Left renal cortex interstitium (tissue), 4 donors: ENCODE measurements around the gene LSAMP. TPM values are rescaled to one million over a fixed set of nuclear protein-coding genes. Genes with fewer than 3 reads are reported as not detected.

ENCODE experiments used
- DNase-seq, 4 donors: peaks; one replicate each; pipeline ENCODE4 v3.0.0-alpha.2; 2013; ENCODE audit warnings: low read depth in 4 of 4, low spot score in 2 of 4, missing footprints in 1 of 4
- polyA plus RNA-seq, 4 donors: library from polyadenylated mRNA; unstranded; fragments of 120-200 nt; gene quantifications; one replicate each; pipeline ENCODE4 v1.2.1, GENCODE V29; 2013; ENCODE audit not compliant: insufficient read length in 4 of 4

Gene LSAMP
- polyA plus RNA-seq, 4 donors = 11.7 to 15.4 (median 14.3) TPM

DNA sequence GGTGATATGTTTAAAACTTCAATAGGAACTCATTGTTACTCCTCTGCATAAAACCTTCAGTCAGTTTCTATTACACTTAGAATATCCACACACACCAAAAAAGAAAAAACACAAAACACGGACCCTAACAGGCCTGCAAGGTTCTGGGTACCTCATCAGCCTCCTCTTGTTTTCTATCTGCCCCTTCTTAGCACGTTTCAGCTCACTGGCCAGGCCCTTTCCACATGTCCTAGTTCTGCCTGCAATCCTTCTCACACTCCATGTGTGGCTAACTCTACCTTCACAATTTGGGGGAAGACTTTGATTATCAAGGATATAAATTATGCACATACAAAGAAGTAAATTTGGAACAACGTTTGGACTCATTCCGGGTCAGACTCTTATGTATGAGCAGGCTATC, 376.3 kb downstream of the LSAMP start:
- DNase-seq = no peak

DNA sequence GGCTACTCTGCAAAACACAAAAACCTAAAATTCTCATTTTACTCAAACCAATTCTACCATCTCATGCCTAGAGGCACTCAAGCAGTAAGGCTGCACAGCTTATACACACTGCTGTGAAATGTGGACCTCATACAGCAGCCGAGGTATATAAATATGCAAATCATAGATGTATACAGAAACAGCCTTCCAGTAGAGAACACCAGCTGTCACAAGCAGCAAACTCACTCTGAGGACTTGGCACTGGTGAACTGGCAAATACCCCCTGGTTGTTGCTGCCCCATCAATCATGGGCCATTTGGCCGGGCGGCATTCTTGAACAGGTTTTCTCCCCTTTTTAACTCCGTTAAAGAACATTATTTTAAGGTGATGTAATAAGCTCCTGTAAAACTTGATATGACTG, 378.0 kb downstream of the LSAMP start:
- no peak for DNase-seq

DNA sequence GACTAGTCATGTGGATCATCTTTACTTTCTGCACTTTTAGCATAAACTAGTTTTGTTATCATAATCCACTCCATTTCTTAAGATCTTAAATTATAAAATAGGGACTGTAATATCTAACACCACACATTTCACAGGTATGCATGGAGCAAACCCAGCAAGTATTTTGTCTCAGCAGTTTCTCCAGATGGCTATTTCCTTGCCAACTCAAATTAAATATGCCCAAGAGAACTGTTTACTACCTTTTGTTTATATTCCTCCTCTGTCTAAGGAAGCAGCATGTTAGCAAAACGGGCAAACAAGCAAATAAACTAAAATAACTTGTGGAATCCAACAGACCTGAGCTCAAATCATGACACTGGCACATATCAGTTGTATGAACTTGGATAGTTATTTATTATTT, 379.8 kb downstream of the LSAMP start:
- DNase-seq = no peak

DNA sequence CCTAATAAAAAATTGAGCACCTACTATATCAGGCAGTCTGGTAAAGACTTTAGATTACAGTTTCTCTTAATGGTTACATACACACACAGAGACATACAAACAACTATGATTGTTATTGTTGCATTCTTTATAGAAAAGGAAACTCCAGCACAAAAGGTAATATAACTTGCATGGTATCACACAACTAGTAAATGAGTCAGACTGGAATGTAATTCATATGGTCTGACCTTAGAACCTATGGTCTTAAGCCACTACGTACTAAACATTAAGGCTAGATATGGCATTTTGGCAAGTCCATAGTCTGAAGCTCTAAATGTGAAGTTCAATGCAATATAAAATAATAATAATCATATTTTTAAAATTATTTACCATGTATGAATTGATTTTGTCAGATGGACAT, 380.6 kb downstream of the LSAMP start:
- no peak for DNase-seq

DNA sequence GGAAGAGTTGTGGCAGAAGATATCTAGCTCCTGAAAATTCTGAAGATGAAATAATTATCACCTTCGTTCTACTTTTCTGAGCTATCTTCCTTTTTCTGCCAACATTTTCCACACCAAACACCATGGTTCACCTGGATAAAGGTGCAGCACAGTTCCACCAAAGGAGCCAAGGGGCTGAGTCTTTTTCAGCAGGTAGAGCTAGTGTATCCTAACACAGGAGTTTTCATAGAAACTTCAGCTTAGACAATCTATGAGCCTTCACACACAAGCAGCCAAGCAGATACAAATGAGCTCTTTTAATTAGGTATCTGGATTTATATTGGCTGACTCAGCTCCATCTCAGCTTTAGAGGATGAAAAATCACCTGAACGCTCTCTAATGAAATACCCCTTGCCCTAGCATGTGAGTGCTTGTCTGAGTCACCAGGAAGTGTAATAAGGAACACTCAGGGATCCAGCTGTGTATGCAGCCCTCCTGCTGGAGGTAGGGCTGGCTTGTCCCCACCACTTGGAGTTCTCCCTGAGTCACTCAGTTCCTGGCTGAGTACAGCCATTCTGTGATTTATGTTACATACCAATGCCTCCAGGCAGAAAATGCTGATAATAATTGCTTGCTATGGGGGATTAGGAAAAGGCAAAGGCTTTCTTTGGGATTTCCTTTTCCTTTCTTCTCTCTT, 385.7 kb downstream of the LSAMP start:
- DNase-seq = peak in 1 of 4 donors; percentile 3

DNA sequence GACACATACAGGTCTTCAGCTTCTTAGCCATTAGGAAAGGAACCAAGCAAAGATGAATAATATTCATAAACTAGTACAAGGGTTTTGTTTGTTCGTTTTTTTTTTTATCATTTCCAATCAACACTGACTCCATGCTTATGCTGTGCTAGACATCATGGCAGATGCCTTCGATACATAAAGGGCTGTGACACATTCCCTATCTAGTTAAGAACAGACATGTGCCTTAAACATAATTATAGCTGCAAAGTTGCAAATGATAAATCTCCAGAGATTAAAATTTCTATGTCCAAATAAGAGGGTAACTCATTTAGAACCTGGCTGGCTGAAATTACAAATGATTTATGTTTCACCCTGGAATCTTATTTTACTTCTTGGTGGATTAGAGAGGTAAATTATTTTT, 386.4 kb downstream of the LSAMP start:
- DNase-seq = no peak

DNA sequence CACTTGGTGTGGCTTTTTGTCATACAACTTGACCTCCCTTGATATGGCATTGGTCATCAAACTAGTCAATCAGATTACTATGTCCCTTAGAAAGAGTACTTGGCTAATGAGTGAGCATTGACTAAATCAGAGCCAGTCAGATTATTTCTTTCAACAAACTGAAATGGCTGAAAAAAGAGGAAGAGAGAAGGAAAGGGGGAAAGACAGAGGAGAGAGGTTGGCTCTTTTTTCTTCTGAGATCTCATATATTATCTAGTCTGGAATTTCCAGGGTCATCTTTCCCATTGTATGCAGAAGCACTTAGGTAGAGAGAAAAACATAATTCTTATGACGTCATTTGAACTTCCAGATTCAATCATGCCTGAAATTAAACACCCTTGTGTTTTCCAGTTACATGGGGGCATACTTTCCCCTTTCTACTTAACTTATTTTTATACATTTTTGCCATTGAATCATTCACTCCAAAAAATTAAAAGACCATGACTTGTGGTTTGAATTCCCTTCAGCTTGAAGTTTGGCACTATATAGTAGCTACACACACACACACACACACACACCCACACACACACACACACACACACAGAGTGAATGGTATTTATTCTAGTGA, 387.8 kb downstream of the LSAMP start:
- DNase-seq = no peak

DNA sequence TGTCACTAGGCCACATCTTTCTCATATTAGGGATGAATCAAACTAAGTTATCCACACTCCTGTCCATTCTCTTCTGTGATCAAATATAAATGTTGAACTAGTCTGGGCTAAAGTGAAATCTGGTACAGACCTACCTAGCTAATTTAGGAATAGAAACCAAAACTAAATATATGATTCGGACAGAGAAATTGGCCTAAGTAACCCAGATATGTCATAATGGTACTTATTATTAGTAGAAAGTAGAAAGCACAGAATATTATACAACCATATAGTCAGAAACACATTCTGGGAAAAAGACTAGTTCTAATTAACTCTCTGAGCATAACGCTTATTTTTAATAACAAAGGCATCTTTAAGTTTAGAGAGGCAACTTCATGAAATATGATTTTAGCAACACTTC, 389.0 kb downstream of the LSAMP start:
- DNase-seq = no peak

DNA sequence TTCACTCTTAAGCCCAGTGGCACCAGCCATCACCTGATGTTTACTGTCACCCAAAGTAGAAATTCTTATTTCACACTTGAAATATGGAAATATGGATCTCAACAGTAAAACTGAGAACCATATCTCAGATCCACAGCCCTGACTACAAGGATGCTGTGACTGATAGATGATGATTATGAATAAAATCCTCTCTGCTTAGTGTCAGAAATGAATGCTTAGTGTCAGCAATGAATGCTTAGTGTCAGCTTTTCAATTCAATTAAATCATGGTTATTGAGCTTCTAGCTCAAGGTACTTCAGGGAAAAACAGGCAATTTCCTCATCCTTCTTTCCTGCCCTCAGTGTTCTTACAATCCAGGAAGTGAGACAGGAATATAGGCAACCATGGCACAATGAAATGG, 392.3 kb downstream of the LSAMP start:
- no peak for DNase-seq

DNA sequence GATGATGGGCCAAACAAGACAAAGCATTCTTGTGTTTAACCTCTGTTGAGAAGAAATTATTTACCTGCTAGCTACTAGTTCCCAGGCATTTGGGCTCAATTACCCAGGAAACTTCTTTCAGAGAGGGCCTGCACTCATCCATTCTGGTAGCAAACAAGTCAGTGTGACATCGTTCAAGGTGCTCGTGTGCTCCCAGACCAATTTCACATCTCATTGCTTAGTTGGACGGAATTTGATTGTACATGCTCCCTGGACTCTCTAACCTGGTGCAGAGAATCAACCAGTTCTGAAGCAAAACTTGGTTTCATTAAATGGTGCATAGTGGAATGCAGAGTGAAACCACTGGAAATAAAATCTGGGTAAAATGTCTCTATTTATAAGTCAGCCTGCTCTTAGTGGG, 392.7 kb downstream of the LSAMP start:
- DNase-seq = no peak

DNA sequence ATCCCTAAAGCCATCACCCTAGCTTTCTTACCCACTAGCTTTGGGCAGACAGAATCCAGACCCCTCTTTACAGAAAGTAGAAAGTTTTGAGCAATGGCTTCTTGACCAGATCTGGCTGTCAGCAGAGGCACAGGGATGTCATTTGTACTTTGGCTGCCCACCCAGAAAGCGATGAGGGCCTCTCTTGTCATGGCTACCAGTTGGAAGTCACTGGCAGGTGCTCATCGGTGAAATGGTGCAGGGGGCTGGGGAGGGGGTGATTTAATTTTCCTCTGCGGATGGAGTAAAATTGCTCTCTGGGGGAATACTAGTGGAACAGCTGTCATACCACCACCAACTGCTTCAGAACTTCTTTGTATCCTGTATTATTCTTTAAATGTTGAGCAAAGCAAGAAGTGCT, 393.7 kb downstream of the LSAMP start:
- DNase-seq = no peak

DNA sequence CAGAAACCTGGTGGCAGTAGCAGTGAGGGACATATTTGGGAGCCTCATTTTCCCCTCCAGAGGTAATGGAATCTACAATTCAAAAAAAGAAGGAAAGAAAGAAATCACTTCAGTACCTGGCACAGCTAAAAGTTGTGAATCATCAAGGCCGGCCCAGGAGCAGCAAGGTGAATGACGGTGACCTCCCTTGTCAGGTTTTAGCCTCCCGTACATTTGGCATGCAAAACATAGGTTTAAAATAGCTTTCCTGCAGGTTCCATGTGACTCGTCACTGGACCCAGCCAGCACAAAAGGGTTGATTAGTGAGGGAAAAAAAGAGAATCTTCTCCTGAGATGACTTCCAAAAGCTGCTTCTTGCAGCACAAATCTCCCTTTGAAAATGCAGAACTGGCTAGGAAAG, 394.2 kb downstream of the LSAMP start:
- DNase-seq = no peak

DNA sequence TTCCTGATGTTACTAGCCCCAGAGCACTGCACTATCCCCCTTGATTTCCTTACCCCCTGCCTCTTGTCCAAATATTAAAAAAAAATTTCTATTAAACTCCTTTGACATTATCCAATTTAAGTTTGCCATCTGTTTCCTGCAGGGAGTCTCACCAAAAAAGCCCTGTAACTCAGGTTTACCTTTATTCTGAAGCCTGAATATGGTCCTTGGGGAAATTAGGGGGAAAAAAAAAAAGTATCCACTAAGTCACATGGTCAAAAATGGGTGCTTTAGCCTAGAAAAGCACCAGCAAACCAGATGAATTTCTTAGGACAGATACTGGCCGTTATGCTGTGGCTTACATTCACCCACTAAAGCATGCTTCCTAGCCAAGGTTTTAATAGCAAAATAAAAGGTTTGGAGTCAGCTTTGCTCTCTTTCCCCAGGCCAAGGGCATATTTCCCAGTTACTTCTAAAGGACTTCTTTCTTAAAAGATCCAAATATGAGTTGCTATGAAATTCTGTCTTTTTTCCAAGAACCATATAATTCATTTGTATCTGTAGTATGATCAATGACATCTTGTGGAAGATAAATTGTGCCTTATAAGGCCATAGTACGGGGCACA, 394.9 kb downstream of the LSAMP start:
- DNase-seq = no peak

DNA sequence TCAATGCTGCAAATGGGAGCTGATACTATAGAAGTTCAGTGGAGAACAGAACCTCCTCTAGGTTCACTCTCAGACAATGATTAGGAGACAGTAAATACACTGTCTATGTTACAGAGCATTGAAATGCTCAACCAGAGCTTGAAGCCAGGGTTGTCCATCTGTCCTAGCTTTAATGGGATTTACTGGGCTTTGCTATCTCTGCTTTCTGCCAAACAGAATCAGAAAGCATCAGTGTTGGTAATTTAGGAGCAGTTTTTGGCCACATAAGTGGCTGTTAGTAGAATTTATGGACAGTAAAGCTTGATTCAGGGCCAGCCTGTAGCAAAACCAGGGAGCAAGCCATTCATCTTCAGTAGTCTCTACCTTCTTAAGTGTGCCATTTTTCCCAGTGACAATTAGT, 396.3 kb downstream of the LSAMP start:
- DNase-seq = no peak

DNA sequence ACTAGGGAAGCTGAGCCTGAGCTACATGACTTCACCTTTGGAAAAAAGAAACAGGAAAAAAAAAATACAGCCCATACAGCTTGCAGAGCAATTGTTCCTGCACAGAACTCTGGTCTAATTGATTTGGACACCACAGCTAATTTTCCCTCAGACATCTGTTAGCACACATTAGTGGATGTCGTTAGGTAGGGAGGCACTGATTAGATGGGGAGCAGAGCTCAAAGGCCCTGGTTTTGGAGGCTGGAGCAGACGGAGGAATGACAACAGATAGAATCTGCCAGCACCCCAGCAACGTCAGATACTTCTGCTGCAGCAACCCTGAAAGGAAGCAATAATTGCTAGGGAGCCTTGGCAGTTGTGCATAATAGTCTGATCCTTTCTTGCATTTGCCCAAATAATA, 398.9 kb downstream of the LSAMP start:
- no peak for DNase-seq

DNA sequence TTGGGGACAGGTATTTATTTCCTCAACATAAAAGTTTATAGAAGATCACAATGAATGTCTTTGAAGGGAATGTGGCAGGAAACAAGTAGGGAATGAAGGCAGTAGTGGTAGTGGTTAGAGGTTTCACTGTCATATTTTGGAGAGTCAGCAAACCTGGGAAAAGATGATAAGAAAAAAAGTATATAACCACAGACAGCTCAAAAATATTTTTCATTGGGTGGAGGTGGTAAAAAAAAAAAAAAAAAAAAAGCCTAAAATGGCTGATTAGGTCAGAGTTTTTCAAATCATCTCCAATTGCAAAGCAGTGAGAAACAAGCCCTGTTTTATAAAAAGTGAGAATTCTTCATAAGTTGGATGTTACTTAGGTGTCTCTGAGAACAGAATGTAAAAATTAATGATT, 400.0 kb downstream of the LSAMP start:
- DNase-seq = no peak

DNA sequence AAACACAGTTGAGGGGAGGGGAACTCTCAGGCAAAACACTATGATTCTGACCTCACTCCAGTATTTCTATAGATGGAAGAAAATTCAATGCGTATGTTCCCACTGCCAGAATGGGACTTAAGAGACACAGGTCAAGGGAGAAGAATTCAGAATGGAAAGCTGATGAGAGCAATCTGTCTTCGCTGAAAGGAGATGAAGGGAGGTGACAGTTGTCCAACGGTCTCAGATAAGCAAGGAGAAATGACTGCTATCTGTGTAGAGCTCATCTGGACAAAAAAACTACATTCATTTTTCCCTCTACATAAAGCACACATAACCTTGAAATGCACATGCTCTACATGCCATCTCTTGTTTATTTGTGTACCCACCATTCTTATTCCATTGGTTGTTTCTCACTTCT, 405.1 kb downstream of the LSAMP start:
- no peak for DNase-seq

DNA sequence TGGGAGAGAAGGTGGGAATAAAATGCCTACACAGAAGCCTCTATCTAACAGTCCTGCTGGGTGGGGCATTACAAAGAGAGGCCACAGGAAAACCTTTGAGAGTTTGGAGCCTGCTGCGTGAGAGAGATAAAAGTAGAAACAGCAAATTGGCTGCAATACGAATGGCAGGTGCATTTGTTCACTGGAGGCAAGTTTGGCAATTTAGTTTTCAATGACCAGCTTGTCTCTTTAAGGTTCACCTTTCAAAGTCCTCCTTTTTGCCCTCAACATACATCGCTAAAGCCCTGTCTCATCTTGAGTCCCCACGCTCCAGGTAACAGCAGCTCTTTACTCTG, 405.7 kb downstream of the LSAMP start:
- DNase-seq = no peak

DNA sequence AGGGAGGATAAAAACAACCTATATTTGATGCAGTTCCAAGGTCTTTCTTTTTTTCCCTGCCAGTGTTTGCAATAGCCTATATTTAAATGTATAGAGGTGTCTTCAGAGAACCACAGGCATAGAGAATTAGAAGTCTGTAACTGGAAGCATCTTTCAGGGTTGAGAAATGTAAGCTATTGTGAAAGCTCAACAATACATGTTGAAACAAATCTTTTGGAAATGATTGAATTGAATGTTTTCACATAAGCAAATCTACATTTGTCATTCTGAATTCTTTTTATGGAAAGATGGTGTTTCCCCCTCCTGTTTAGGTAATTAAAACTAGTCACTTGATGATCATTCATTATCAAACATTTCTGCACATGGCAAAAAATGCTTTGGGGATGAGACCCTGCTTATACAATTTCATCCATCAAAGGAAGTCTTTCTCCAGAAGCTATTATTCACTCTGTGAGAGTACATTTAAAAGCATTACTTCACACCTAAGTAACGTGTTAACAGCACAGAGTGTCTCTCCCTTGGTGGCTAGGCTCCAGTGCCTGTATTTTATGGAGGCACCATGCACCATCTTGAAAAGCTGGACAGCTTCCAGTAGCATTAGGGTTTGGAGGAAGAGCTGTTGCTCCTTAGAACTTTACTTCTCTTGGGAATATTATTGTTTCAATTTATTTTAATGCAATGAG, 406.2 kb downstream of the LSAMP start:
- no peak for DNase-seq

DNA sequence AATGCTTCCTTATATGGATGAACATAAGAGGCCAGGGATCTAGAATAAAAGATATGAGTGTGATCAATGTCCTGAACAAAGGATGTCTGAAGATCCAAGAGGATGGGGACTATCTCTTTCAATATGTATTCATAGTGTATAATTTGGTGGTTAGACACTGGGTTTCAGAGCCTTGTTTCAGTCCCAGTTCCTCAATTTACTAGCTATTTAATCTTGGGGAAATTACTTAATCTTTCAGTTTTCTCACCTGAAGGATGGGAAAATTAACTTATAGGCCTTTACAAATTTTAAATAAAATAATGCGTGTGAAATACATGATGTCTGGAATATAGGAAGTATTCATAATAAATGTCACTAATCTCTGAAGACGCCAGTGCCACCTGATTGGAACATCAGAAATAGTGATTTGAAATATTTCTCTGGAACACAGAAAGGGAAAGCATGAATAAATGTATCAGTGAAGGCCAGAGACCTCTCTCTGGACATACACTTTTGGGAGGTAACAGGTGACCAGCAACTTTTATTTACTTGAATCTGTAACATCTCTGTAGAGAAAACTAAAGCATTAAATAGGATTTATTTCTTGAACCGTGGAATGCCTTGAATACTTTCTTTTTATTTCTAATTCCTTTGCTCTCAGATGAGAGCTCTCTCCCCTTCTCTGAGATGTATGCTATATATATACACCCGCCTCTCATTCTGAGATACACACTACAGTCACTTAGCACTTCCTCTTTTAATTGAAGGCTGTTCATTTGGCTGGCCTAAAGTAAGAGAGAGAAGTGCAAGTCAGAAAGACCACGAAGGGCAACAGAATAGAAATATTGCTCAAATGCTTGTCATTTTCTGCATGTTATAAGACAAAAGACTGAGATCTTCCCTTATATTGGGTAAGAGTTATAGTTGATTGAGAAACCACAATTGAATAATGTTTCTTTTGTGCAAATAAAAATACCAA, 407.1 kb downstream of the LSAMP start:
- DNase-seq = no peak

DNA sequence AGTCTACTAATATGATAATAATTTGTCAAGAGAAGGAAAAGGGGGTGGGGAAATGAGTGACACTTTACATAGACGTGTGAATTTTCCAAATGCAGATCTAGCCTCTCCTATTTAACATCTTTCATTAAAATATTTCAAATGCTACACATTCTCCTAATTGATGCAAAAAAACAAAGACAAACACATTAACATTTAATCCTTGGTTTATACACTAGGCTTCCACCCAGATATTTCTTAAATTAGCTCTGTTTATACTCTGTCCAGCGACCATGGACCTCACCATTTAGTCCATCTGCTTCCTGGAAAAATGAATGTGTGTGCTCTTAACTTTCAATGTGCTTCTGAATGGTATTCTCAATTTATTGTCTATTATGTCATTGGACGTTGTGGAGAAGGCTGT, 409.9 kb downstream of the LSAMP start:
- no peak for DNase-seq
